H1 (cell line): Measurements from ENCODE around the gene DDA1. TPM values are rescaled to one million over a fixed set of nuclear protein-coding genes. Genes with fewer than 3 reads are reported as not detected.

Experiments
- CHD7 ChIP-seq: fragments of 300-600 bp; sonication (generic); IDR thresholded peaks from 2 replicates; pipeline ENCODE4 v1.7.1; 2012; ENCODE audit warnings: low read length, moderate library complexity, mild to moderate bottlenecking, inconsistent platforms; ENCODE audit not compliant: insufficient replicate concordance
- GTF2F1 ChIP-seq: IDR thresholded peaks from 2 replicates; pipeline ENCODE4 v1.6.1; 2012; ENCODE audit warnings: low read depth, low read length, improper control_type of control experiment, borderline replicate concordance
- RBBP5 ChIP-seq: IDR thresholded peaks from 2 replicates; pipeline ENCODE4 v1.7.1; 2012; ENCODE audit warnings: low read depth, mild to moderate bottlenecking, inconsistent platforms, low read length, moderate library complexity, borderline replicate concordance
- SAP30 ChIP-seq: fragments of 300-600 bp; sonication (generic); IDR thresholded peaks from 2 replicates; pipeline ENCODE4 v1.7.1; 2012; ENCODE audit warnings: low read length, moderate library complexity, mild to moderate bottlenecking, inconsistent platforms; ENCODE audit not compliant: insufficient read depth, insufficient replicate concordance
- SIN3A ChIP-seq, 2 experiments: IDR thresholded peaks in 1 of 2; conservative IDR thresholded peaks in 1 of 2; 2 replicates each; pipeline ENCODE4 v1.6.1; 2011 to 2012; ENCODE audit warnings: low read length in 2 of 2, improper control_type of control experiment in 1 of 2, low read depth in 1 of 2, mild to moderate bottlenecking in 1 of 2
- SP2 ChIP-seq: IDR thresholded peaks from 2 replicates; pipeline ENCODE4 v1.6.1; 2012; ENCODE audit warnings: mild to moderate bottlenecking, low read length, inconsistent platforms
- SUZ12 ChIP-seq: fragments of 200-600 bp; sonication (generic); IDR thresholded peaks from 2 replicates; pipeline ENCODE4 v1.6.1; 2012; ENCODE audit warnings: mild to moderate bottlenecking, inconsistent platforms, low read length, moderate library complexity, mixed read lengths
- YY1 ChIP-seq: IDR thresholded peaks from 2 replicates; pipeline ENCODE4 v1.6.1; 2011; ENCODE audit warnings: low read depth, mild to moderate bottlenecking, low read length
- polyA plus RNA-seq, 7 experiments: library from polyadenylated mRNA; depleted of rRNA in 3 of 7; stranded (reverse) in 5 of 7; unstranded in 2 of 7; fragments of >200 nt in 5 of 7; fragments of 200-250 nt in 2 of 7; gene quantifications; 1 replicate in 5 of 7; 2 replicates in 1 of 7; 4 replicates in 1 of 7; pipeline versions ENCODE4 v1.2.1 to v1.2.3, GENCODE V29; 2011 to 2013; ENCODE audit warnings: missing spikeins in 2 of 7, mixed read lengths in 2 of 7
- total RNA-seq: library from RNA; stranded (reverse); fragmentation: NEBNext Ultra II Directional; extraction: Animal tissue kit (Norgen Biotek cat#: 25700); gene quantifications from 2 replicates; pipeline ENCODE4 v1.2.1, GENCODE V29; 2021

The DDA1 gene
- total and polyA plus RNA-seq, 2 of the 8 experiments (the other 6 are each of a cell fraction or from before 2014, with no cell fraction given): 29.2 to 34.5 TPM

- no peak for TF ChIP-seq CHD7
- TF ChIP-seq SP2: no peak
- TF ChIP-seq YY1: 0 out of 2 replicates have a peak, but pooled peaks have one; percentile 19
- peak in 1 of 2 experiments; percentile 94; a peak in 1 of 4 replicates for TF ChIP-seq SIN3A (conservative IDR thresholded peaks at IDR 0.05 in 1 of 2, IDR thresholded peaks at IDR 0.05 in 1 of 2; ENCODE audit: low read depth in 1 of 2, low read length in 2 of 2)
- TF ChIP-seq SUZ12: no peak
- TF ChIP-seq SAP30: no peak
- peak; percentile 51; the same call in 1 of the 2 replicates for TF ChIP-seq RBBP5
- TF ChIP-seq GTF2F1: peak; percentile 66; the same call in 1 of the 2 replicates
These were observed 25.3 kb downstream of the DDA1 start, which contains the start of gene ANO8 (continued) for GRCh38 chr19:17334414-17335409.
